ENCODE results near the gene PPOX.

PPOX gene

GRCh38 chr1:161176468-161177111 is 10.4 kb downstream of the PPOX start:
- DNase-seq: no peak

- DNase-seq: peak; percentile 87 to 96 (median 93)
These were observed 11.1 kb downstream of the PPOX start, which contains the start of gene B4GALT3 for GRCh38 chr1:161177112-161177935. Gene B4GALT3, minus strand, starts transcription at chr1:161177507. Its CDS starts 1,447 bp downstream, at chr1:161176060.

- no peak for DNase-seq
These were observed 11.7 kb downstream of the PPOX start for GRCh38 chr1:161177936-161178244.

- no peak for DNase-seq
These were observed 13.5 kb downstream of the PPOX start for GRCh38 chr1:161179698-161180097.

GRCh38 chr1:161180639-161181038 is 14.4 kb downstream of the PPOX start:
- no peak for DNase-seq

GRCh38 chr1:161182214-161182613 is 16.0 kb downstream of the PPOX start:
- DNase-seq: peak in 2 of 4 experiments; percentile 38

GRCh38 chr1:161185282-161185682 is 19.1 kb downstream of the PPOX start:
- DNase-seq: peak in 2 of 4 experiments; percentile 40 to 52

- no peak for DNase-seq
These were observed 19.6 kb downstream of the PPOX start for GRCh38 chr1:161185732-161186311.

GRCh38 chr1:161187311-161187710 is 21.1 kb downstream of the PPOX start:
- DNase-seq: no peak

GRCh38 chr1:161188381-161188780 is 22.2 kb downstream of the PPOX start:
- DNase-seq: no peak

GRCh38 chr1:161189036-161189435 is 22.8 kb downstream of the PPOX start:
- no peak for DNase-seq

- no peak for DNase-seq
These were observed 24.8 kb downstream of the PPOX start for GRCh38 chr1:161190962-161191521.

GRCh38 chr1:161191971-161192370 is 25.7 kb downstream of the PPOX start:
- no peak for DNase-seq

GRCh38 chr1:161192476-161193465 is 26.5 kb downstream of the PPOX start:
- peak in 3 of 4 experiments; percentile 34 to 43 (median 39) for DNase-seq

- DNase-seq: no peak
These were observed 27.5 kb downstream of the PPOX start for GRCh38 chr1:161193561-161194235.

GRCh38 chr1:161195171-161195570 is 28.9 kb downstream of the PPOX start:
- DNase-seq: no peak

- no peak for DNase-seq
These were observed 29.9 kb downstream of the PPOX start for GRCh38 chr1:161196111-161196510.

GRCh38 chr1:161196521-161197451 is 30.6 kb downstream of the PPOX start:
- no peak for DNase-seq

GRCh38 chr1:161197560-161198193 is 31.5 kb downstream of the PPOX start:
- DNase-seq: no peak
